Keratinocyte (primary cell): ENCODE data around the gene SLX4IP.

Source experiments
- CTCF ChIP-seq, 3 experiments: IDR thresholded peaks in 1 of 3; conservative IDR thresholded peaks in 1 of 3; optimal IDR thresholded peaks in 1 of 3; 2 replicates in 2 of 3; 3 replicates in 1 of 3; pipeline versions ENCODE3 to v1.5.1; 2011; ENCODE audit warnings: low read length in 3 of 3, mild to moderate bottlenecking in 3 of 3, moderate library complexity in 2 of 3, control low read depth in 1 of 3, inconsistent platforms in 1 of 3; ENCODE audit not compliant: insufficient read depth in 2 of 3; ENCODE audit errors: extremely low read depth in 1 of 3
- EZH2 ChIP-seq: IDR thresholded peaks from one replicate; pipeline ENCODE4 v1.6.1; 2012; ENCODE audit warnings: inconsistent platforms, mild to moderate bottlenecking, low read length, moderate library complexity

- TF ChIP-seq CTCF (optimal IDR thresholded peaks at IDR 0.05 in 1 of 3, IDR thresholded peaks at IDR 0.05 in 1 of 3, conservative IDR thresholded peaks at IDR 0.05 in 1 of 3; ENCODE audit: extremely low read depth in 1 of 3, insufficient read depth in 2 of 3, low read length in 3 of 3) (no peak), EZH2 (no peak)
These were observed 237.6 kb downstream of the SLX4IP start for GRCh38 chr20:10672624-10673127.
